ENCODE results near the gene ALOX12B.

DNA sequence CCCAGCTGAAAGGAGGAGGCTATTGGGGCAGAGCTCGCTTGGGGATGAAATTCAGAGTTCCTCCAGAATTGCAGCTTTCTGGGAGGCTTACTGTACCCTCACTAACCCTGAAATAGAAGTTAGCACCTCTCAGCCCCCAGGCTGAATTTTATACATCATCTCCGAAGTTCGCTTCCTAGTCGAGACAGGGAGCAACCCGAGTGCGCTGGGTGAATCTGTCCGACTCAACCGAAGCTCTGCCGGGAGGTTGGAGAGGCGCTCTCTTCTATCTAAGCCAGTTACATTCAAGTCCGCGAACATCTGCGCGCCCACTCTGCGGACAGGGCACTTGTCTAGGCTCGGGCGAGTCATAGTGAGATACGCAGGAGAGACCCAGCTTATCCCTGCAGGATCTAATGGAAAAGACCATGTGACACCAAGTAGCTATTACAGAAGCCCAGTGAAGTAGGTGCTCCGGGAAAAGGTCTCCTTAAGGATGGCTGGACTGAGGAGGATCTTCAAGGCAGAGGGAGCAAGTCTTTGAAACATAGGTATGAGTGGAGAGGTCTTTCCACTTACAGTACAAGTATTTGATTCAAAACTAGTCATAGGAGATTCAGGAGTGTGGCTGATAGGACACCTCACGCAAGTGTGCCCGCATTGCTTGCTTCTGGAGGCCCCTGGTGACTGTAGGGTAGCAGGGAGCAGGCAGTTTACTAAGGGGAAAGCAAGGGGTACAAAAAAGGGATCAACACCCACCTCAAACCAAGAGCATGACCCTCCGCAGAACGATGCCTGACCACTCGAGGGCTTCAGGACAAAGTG lies 37.0 kb upstream of the ALOX12B start:
- TF ChIP-seq POLR2A (IDR thresholded peaks at IDR 0.05) = no peak
- TF ChIP-seq, protein P1, sequence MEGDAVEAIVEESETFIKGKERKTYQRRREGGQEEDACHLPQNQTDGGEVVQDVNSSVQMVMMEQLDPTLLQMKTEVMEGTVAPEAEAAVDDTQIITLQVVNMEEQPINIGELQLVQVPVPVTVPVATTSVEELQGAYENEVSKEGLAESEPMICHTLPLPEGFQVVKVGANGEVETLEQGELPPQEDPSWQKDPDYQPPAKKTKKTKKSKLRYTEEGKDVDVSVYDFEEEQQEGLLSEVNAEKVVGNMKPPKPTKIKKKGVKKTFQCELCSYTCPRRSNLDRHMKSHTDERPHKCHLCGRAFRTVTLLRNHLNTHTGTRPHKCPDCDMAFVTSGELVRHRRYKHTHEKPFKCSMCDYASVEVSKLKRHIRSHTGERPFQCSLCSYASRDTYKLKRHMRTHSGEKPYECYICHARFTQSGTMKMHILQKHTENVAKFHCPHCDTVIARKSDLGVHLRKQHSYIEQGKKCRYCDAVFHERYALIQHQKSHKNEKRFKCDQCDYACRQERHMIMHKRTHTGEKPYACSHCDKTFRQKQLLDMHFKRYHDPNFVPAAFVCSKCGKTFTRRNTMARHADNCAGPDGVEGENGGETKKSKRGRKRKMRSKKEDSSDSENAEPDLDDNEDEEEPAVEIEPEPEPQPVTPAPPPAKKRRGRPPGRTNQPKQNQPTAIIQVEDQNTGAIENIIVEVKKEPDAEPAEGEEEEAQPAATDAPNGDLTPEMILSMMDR (IDR thresholded peaks at IDR 0.05) = no peak

Data from right lobe of liver (tissue), 4 donors.